GM20431 (cell line): ENCODE measurements around the gene ROCK2.

ENCODE experiments used
- in situ Hi-C: fragments of 300-500 bp; cut with MseI, MboI; formaldehyde crosslinking; loops from one replicate; pipeline ENCODE4 v1.15.0; 2020; ENCODE audit warnings: low sequenced_read_pairs; ENCODE audit not compliant: unreplicated experiment

Gene ROCK2

DNA sequence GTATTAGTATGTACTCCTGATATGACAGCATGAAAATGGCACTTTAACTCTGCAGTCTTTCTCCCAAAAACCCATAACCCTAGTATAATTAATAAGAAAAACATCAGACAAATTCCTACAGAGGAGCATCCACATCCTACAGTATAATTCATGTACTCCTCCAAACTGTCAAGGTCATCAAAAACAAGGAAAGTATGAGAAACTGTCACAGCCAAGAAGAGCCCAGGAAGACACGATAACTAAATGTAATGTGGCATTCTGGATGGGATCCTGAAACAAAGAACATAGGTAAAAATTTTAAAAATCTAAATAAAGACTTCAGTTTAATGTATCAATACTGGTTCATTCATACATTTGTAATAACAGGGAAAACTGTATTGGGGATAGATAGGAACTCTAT is 100.9 kb downstream of the ROCK2 start:
- in situ Hi-C loops = loop anchor here (25.0 kb wide), 1 partner anchor 344 kb away; no protein-coding TSS in a partner anchor

DNA sequence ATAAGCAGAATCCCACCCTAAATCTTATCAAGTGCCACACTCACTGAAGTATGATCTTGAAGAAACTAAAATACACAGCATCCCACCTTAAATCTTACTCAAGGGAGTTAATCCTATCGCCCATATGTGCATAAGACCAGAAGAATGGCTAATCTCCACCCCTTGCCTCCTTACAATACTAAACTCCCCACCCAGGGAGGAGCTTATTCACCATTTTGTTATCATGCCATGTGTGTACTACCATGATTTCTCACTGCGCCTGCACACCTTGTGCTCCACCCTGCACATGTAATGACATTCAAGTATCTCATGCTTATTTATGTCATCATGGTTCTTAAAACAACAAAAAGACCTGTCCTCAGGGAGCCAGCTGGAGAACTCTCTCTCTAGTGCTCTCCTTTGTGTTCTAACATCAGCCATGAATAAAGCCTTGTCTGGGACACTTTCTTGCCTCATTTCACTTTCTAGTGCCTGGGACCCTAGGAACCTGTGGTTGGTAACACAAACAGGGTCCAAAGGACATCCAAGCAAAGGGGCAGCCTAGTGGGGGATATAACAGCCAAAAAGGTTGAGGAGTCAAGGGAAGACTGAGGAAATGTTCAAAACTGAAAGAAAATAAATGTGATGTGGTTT is 101.8 kb downstream of the ROCK2 start:
- in situ Hi-C loops = loop anchor here (25.0 kb wide), 1 partner anchor 345 kb away; no protein-coding TSS in a partner anchor

DNA sequence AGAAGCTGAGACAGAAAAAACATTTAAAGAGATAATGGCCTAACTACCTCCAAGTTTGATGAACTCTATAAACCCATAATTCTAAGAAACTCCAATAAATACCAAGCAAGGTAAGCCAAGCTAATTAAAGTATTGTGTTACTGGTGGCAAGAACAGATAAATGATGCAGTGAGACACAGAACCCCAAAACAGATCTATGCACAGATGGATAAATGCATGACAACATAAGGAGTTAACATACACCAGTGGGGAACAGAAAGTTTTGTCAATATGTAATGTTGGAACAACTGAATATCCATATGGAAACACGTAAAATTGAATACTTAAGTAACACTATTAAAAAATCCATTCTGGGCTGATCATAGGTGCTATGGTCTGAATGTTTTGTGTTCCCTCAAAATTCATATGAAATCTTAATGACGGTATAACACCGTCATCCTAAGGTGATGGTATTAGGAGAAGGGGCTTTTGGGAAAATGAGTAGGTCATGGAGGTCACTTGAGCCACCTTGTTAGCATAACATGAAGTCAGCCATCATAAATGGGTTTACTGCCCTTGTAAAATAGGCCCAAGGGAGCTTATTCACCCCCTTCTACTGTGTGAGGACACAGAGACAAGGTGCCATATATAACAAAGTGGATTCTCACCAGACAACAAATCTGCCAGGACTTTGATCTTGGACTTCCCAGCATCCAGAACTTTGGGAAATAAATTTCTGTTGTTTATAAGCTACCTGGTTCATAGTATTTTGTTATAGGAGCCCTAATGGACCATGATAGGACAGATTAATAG is 102.8 kb downstream of the ROCK2 start:
- in situ Hi-C loops = loop anchor here (25.0 kb wide), 1 partner anchor 346 kb away; no protein-coding TSS in a partner anchor

DNA sequence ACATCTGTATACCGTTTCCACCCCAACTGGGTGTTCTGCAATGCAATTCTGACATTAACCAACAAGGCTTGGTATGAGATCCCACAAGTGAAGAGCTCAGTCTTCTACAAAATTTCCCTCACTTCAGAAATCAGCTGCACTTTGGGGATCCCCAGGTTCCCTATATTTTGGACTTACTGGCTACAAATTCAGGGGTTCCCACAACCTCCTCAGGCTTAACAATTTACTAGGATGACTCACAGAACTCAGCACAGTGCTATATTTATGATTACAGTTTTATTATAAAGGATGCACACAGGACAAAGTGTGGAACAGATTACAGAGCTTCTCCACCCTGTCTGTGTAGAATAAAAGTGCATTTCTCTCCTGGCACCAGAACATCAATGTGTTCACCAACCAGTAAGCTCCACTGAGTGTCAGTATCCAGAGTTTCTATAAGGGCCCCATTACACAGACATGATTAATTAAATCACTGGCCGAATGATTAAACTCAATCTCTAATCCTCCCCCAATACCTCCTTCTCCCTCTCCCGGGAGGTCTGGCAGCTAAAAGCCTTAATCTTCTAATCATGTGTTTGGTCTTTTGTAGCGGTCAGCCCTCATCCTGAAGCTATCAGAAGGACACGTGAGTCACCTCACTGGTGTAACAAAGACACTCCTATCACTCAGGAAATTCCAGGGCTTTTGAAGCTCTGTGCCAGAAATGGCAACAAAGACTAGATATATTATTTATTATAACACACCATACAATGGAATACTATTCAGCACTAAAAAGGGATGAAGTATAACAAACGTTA is 104.6 kb downstream of the ROCK2 start:
- in situ Hi-C loops = loop anchor here (25.0 kb wide), 1 partner anchor 347 kb away; no protein-coding TSS in a partner anchor

DNA sequence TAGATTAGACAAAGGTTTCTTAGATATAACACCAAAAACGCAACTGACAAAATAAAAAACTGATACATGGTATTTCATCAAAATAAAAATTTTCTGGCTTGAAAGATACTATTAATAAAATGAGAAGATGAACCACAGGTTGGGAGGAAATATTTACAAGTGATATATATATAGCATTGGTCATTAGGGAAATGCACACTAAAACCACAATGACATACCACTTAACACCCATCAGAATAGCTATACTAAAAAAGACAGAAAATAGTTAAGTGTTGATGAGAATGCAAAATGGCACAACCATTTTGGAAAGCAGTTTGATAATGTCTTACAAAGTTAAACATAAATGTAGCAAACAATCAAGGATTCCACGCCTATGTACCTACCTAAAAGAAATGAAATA is 105.3 kb downstream of the ROCK2 start:
- in situ Hi-C loops = loop anchor here (25.0 kb wide), 1 partner anchor 348 kb away; no protein-coding TSS in a partner anchor

DNA sequence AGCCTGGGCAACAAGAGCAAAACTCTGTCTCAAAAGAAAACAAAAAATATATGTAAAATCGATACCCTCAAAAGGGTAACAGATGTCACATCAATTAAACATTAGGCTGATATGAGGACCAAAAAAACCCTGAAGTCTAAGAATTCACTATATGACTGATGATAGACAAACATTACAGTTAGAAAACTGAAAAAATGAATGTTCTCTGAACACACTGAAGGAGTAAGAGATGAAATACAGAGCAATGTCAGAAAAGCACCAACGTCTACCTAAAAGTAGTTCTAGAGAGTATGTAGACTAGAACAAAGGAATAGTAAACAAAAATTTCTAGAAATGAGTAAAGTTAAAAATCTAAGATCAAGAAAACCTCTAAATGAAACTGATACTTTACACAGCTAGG is 107.3 kb downstream of the ROCK2 start:
- in situ Hi-C loops = loop anchor here (25.0 kb wide), 1 partner anchor 350 kb away; no protein-coding TSS in a partner anchor

DNA sequence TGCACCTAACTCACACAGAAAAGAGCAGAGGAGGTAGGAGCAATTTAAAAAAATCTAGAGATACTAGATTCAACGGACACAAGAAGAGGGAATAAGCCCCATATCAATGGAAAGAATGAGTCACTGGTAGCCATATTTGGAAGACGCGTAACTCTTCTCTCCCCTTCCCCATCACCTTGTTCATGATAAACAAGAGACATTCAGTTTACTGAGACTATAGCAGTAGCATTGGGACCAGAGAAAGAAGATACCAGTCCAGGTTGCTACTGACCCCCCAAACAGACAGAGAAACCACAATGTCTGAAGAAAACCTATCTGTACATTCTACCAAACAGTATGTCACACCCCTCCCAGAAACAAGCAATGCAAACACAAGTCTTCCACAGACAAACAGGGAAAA is 108.1 kb downstream of the ROCK2 start:
- in situ Hi-C loops = loop anchor here (25.0 kb wide), 1 partner anchor 351 kb away; no protein-coding TSS in a partner anchor

DNA sequence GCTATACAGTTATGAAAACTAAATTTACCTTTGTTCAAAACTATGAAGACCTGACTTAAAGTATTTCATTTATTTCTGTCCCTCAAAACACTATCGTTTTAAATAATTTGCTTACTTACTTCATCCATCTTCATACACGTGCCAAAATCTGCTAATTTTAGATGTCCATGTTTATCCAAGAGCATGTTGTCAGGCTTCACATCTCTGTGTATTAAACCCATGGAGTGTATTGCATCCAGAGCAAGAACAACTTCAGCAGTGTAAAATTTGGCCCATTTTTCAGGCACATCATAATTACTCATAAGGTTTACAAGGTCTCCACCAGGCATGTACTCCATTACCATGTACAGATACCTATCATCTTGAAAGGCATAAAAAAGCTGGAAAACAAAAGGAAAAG is 108.9 kb downstream of the ROCK2 start:
- in situ Hi-C loops = loop anchor here (25.0 kb wide), 1 partner anchor 352 kb away; no protein-coding TSS in a partner anchor

DNA sequence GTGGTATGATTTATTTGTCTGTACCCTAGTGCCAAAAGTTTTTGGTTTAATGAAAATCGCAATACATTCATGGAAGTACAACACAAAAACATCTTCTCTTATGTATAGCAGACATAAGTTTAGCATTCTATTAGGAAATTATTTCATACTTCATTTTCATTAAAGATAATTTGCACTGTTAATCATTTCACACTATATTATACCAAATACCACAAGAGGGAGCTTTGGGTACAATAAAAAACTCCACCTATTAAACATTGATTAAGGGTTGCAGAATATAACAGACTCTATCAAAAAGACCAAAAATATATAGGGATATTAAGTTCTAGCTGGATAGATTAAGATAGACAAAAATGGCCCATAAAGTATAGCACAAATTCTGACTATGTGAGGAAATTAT is 110.1 kb downstream of the ROCK2 start:
- in situ Hi-C loops = loop anchor here (25.0 kb wide), 1 partner anchor 353 kb away; no protein-coding TSS in a partner anchor

DNA sequence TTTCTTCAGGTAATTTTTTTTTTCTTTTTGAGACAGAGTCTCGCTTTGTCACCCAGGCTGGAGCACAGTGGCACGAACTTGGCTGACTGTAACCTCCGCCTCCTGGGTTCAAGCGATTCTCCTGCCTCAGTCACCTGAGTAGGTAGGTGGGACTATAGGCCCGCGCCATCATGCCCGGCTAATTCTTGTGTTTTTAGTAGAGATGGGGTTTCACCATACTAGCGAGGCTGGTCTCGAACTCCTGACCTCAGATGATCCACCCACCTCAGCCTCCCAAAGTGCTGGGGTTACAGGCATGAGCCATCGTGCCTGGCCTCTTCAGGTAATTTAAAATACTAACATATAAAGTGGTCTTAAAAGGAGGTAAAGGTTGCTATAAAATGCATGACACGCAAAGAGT is 113.2 kb downstream of the ROCK2 start:
- in situ Hi-C loops = loop anchor here (25.0 kb wide), 1 partner anchor 356 kb away; no protein-coding TSS in a partner anchor

DNA sequence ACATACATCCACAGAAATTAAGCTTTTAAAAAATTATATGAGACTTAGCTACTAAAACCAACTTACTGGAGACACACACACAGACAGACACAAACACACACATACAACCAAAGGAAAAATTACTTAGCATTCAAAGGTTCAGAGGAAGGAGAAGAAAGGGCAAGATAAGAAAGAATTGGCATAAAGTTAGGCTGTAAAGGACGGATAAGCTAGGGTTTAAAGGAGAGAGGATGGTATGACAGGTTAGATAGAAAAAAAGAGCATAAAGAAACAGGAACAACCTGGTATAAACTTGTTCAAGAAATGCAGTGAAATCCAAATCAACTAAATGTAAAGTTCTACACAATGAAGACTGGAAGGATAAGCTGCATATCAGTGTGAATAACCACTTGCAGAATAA is 115.7 kb downstream of the ROCK2 start:
- in situ Hi-C loops = loop anchor here (25.0 kb wide), 1 partner anchor 359 kb away; no protein-coding TSS in a partner anchor

DNA sequence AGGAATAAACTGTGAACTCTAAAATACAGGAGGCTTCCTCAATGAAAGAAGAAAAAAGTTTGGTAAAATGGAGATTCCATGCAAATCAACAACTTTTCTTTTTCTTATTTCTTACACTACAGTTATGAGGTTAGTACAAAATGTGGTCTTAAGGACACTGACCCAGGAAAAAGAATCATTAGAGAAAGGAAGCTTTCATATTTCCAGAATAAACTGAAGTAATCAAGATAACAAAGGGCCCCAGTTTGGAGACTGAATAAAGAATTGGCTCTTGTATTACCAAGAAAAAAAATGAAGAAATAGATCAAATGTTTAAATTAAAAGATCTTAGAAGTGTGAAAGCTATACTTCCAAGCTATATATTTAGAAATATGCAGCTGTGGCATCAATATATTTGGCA is 116.8 kb downstream of the ROCK2 start:
- in situ Hi-C loops = loop anchor here (25.0 kb wide), 1 partner anchor 360 kb away; no protein-coding TSS in a partner anchor

DNA sequence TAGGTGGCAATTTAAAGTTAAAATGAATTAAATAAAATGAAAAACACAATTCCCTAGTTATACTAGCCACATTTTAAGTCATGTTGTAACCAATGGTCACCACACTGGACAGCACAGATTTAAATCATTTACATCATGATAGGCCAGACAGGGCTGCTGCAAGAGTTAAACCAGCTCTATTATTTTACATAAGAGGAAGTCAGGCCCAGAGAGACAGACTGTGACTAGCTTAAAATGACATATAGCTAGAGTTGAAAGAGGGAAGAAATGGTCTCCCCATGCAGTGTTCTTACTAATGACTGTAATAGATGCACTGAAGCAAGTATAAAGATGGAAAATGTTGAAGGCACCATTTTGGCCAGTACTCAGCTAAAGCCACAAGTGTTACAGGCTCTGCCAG is 119.5 kb downstream of the ROCK2 start:
- in situ Hi-C loops = loop anchor here (25.0 kb wide), 1 partner anchor 362 kb away; no protein-coding TSS in a partner anchor

DNA sequence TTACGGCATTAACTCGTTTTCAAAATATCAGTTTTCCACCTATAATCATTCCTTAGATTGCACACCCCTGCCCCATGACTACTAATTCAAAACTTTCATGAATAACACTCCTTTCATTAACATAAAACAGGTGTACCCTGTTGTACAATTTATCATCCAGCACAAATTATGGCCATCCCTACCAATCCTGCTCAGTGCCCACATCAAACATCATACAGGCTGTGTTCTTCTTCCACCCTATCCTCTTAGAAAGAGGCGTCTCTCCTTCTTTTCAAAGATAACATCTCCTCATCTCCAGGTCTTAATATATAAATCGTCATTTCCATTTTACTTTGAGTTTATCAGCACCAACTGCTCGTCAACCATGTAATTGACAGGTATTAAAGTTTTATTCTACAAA is 121.6 kb downstream of the ROCK2 start:
- in situ Hi-C loops = no loop called here

DNA sequence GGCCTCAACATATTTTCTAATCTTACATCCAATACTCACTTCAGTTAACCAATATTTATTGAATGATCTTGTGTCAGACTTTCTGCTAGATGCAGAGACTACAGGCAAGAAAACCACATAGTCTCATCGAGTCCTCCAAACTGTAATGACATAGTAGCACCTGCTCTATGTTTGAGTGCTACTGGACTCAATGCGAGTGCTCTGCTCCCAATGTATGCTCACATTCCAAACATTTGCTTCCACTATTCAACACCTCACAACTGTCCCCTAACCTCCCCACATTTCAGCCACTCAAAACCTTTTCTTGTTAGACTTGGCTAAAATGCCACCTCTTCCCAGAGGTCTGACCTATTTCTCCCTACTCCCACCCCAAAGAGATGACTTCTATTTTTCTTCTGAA is 124.0 kb downstream of the ROCK2 start:
- in situ Hi-C loops = no loop called here

DNA sequence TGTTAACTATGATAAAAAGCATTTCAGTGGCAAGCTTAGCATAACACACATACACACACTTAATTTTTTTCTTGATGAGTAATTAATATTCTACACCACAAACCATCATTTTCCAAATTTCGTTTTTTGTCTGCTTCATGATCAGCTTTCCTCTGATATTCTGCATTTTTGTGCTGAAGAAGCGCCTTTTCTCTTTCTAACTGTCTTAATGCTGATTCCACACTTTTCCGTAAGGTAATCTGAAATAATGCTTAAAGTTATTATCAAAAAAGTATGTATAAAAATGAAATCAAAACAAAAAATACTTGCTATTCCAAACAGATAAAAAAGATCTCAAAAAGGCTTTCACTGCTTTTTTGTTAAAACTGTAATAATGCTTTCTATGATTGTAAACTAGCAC is 129.0 kb downstream of the ROCK2 start:
- in situ Hi-C loops = no loop called here

DNA sequence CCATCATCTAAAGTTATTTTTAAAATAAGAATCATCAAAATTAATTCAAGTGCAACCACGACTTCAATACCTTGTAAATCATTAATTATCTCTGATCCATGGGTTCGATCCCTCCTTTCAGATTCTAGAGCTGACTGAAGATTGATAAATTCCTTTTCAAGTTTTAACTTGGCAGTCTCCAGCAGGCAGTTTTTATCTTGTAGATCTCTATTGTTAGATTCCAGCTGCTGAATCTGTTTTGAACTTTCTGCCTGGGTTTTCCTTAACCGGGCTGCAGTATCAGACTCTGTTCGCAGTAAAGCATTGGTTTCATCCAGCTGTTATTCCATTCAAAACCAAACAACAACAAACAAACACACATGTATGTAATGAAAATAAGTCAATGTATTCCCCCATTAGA is 129.7 kb downstream of the ROCK2 start:
- in situ Hi-C loops = no loop called here

DNA sequence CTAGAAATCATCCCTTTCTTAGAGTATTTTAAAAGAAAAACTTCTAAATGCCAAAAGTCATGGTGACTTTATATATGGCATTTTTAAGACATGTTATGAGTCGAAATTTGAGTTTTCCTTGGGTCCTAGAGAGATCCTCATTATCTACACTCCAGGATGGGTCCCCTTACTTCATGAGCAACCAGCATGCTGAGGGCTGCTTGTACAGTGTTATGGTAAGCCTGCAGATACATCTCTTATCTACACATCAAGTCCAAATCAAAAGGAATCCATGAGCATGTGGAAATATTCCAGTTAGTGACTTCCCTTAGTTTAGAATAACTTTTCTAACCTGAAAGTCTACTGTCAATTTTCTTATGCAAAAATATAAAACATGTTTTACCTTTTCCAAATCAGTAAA is 130.5 kb downstream of the ROCK2 start:
- in situ Hi-C loops = no loop called here

DNA sequence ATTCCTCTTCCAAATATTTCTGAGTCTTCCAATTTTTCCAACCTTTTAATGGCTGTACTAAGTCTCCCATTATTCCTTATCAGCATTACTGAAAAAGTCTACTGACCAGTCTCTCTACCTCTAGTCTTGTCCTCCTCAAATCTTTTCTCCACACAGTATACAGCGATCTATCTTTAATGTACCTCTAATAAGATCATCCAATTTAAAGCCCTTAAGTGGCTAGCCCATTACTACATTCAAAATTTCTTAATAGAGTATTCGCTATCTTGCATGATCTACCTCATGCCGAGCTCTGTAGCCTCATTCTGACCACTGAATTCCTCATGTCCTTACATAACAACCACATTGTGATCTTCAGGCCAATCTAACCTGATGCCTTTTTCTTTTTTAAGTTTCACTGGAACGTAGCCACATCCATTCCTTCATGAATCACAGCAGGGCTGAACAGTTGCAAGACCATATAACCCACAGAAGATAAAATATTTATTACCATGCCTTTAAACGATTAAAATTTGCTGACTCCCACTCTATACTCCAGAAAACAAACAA is 131.3 kb downstream of the ROCK2 start:
- in situ Hi-C loops = no loop called here

DNA sequence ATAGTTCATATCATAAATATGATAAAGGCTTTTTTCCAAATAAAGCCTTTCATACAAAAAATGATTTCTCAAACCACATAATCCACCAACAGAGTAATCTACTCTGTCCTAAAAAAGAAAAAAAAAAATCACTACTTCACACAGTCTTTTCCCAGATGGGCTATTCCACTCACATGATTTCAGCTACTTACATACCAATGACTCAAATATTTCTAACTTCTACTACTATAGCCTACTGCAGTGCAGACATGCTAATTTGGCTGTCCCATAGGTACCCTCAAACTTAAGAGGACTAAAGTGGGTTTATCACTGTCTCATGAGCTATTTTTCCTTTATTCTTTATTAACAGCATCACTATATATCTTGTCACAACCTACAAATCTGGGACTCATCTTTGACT is 131.8 kb downstream of the ROCK2 start:
- in situ Hi-C loops = no loop called here
